Vagina (tissue), 2 donors: ENCODE measurements around the gene SNCG.

ENCODE experiments used
- CTCF ChIP-seq, 3 experiments: fragments of 450-650 bp in 2 of 3; fragments of 200-600 bp in 1 of 3; sonication (generic) in 1 of 3; IDR thresholded peaks; one replicate each; pipeline ENCODE4 v1.5.1; 2017 to 2019; ENCODE audit warnings: antibody characterized with exemption in 3 of 3, mild to moderate bottlenecking in 2 of 3, moderate library complexity in 2 of 3
- POLR2A ChIP-seq, 2 donors: fragments of 450-650 bp; IDR thresholded peaks; one replicate each; pipeline ENCODE4 v1.6.1; 2017; ENCODE audit warnings: antibody characterized with exemption in 2 of 2, mild to moderate bottlenecking in 2 of 2, moderate library complexity in 2 of 2

- TF ChIP-seq POLR2A (IDR thresholded peaks at IDR 0.05) (no peak), CTCF (IDR thresholded peaks at IDR 0.05) (no peak)
Observed at GRCh38 chr10:86962136-86962980, 4.0 kb downstream of the SNCG start.
